Upper lobe of left lung (tissue), 6 donors: Measurements from ENCODE around the gene CDC42BPG. TPM values are rescaled to one million over a fixed set of nuclear protein-coding genes. Genes with fewer than 3 reads are reported as not detected.

Source experiments
- ATAC-seq, 2 donors: fragments of 200-7000 bp; cut with Tn5 transposase; one replicate each; pipeline ENCODE4 v1.9.1; 2022; ENCODE audit warnings: mild to moderate bottlenecking in 2 of 2, moderate library complexity in 2 of 2; ENCODE audit not compliant: low FRiP score in 2 of 2
- DNase-seq, 2 donors: peaks; one replicate each; pipeline ENCODE4 v3.0.0-alpha.2; 2019 to 2020
- H3K27ac ChIP-seq, 4 donors: fragments of 200-600 bp; sonication (generic); one replicate each; pipeline ENCODE4 v1.5.1; 2016 to 2019
- H3K27me3 ChIP-seq, 4 donors: fragments of 200-600 bp; sonication (generic); one replicate each; pipeline ENCODE4 v1.5.1; 2017 to 2019
- H3K36me3 ChIP-seq, 4 donors: fragments of 200-600 bp; sonication (generic); one replicate each; pipeline ENCODE4 v1.5.1; 2016 to 2019
- H3K4me1 ChIP-seq, 4 donors: fragments of 200-600 bp; sonication (generic); one replicate each; pipeline ENCODE4 v1.5.1; 2018 to 2019
- H3K4me3 ChIP-seq, 4 donors: fragments of 200-600 bp; sonication (generic); one replicate each; pipeline ENCODE4 v1.5.1; 2017 to 2019; ENCODE audit warnings: mild to moderate bottlenecking in 2 of 4, moderate library complexity in 1 of 4
- H3K9me3 ChIP-seq, 4 donors: fragments of 200-600 bp; sonication (generic); one replicate each; pipeline ENCODE4 v1.5.1; 2018 to 2019
- EP300 ChIP-seq, 4 donors: sonication (generic); formaldehyde crosslinking; IDR thresholded peaks; one replicate each; pipeline ENCODE4 v1.5.1; 2017; ENCODE audit warnings: antibody characterized with exemption in 4 of 4, control low read depth in 2 of 4
- POLR2A ChIP-seq, 4 donors: fragments of 450-650 bp; IDR thresholded peaks; one replicate each; pipeline ENCODE4 v1.5.1; 2016 to 2017; ENCODE audit warnings: antibody characterized with exemption in 4 of 4, mild to moderate bottlenecking in 2 of 4
- POLR2AphosphoS5 ChIP-seq, 2 donors: sonication (generic); formaldehyde crosslinking; IDR thresholded peaks; one replicate each; pipeline ENCODE4 v1.5.1; 2017; ENCODE audit warnings: antibody characterized with exemption in 2 of 2
- WGBS, 2 donors: methylation state at CpG; one replicate each; pipeline ENCODE4 v1.1.5; 2017 to 2018; 5-methylcytosine and 5-hydroxymethylcytosine counted together
- total RNA-seq, 6 donors: library from RNA; depleted of rRNA in 4 of 6; stranded (reverse); fragments of >200 nt in 4 of 6; gene quantifications; one replicate each; pipeline versions ENCODE4 v1.1.0 to v1.2.1, GENCODE V29; 2016 to 2021
- TF ChIP-seq, protein P1 (sequence below), 6 experiments: fragments of 450-650 bp in 4 of 6; fragments of 200-600 bp in 2 of 6; sonication (generic) in 2 of 6; IDR thresholded peaks; one replicate each; pipeline ENCODE4 v1.5.1; 2016 to 2019; ENCODE audit warnings: antibody characterized with exemption in 6 of 6
- donor health status: DM: no; HTN: no; CAD: no; lungs with moderate emphysema.
- donor health status: DM: no; HTN: yes; CAD: no; lungs with severe emphysema.

CDC42BPG gene
- total RNA-seq, 6 donors from 2014 or later, result 21.6 to 62.4 (median 26.0) TPM

DNA sequence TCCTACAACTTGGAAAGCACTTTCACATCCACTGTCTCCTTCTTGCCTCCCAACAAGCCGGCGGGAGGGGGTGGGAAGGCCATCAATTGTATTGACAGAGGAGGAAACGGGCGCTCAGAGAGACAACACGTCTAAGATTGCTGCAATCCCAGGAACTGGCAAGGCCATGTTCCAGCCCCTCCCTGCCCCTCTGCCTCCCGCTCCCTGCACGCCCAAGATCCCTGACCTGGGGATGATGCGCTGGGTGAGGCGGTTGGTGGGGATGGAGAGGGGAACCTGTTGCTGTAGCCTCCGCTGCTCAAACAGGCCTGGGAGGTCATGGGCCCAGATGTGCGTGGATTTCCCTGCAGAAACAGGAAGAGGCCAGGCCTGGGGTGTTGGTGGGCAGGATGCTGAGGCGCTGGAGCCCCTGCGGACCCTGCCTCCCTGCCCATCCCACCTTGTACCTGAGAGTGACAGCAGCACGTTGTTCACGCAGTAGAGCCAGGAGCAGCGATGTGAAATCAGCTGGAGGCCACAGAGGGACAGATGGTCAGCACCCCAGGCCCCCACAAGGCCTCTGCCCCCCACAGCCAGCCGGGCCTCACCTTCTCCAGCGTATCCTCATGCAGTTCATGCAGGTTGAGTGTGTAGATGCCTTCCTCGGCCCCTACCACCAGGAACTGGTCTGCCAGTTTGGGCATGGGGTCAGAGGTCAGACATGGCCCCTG, 48.3 kb downstream of the CDC42BPG start:
- no peak for DNase-seq
- WGBS, 2 donors, result 70 to 72% methylated on average over 5 to 19 of the region's 19 CpGs
- peaks cover 9 to 39% (median 20%) of the 10 kb centered on the region in 4 donors for H3K4me1 ChIP-seq
- TF ChIP-seq POLR2AphosphoS5 (IDR thresholded peaks at IDR 0.05) (peak in 1 of 2 donors; percentile 2), EP300 (IDR thresholded peaks at IDR 0.05) (no peak), POLR2A (IDR thresholded peaks at IDR 0.05) (no peak)
- TF ChIP-seq, protein P1, sequence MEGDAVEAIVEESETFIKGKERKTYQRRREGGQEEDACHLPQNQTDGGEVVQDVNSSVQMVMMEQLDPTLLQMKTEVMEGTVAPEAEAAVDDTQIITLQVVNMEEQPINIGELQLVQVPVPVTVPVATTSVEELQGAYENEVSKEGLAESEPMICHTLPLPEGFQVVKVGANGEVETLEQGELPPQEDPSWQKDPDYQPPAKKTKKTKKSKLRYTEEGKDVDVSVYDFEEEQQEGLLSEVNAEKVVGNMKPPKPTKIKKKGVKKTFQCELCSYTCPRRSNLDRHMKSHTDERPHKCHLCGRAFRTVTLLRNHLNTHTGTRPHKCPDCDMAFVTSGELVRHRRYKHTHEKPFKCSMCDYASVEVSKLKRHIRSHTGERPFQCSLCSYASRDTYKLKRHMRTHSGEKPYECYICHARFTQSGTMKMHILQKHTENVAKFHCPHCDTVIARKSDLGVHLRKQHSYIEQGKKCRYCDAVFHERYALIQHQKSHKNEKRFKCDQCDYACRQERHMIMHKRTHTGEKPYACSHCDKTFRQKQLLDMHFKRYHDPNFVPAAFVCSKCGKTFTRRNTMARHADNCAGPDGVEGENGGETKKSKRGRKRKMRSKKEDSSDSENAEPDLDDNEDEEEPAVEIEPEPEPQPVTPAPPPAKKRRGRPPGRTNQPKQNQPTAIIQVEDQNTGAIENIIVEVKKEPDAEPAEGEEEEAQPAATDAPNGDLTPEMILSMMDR (IDR thresholded peaks at IDR 0.05), result no peak
- peaks cover 0 to 52% (median 22%) of the 10 kb centered on the region in 4 donors for H3K36me3 ChIP-seq
- H3K27me3 ChIP-seq, result no peaks in the 10 kb centered on the region
- no peaks in the 10 kb centered on the region for H3K9me3 ChIP-seq
- no peak overlapping the region for H3K4me3 ChIP-seq
- ATAC-seq, result no peak
- H3K27ac ChIP-seq, result peak overlapping the region in 3 of 4 donors; percentile 8 to 56 (median 48)

DNA sequence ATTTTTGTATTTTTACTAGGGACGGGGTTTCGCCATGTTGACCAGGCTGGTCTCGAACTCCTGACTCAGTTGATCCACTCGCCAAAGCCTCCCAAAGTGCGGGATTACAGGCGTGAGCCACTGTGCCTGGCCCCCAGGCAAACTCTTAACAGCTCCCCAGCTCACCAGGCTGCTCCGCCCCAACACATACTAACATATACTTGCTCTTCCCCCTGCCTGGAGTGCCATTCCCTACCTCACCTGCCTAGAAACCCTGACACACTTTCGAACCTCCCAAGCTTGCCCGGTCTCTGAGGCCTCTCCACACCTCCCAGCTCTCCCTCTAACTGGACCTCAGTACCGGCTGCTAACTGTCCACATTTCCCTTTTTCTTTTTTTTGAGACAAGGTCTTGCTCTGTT, 49.9 kb downstream of the CDC42BPG start:
- DNase-seq, result no peak
- Histone ChIP-seq H3K36me3 (peaks cover 0 to 67% (median 32%) of the 10 kb centered on the region in 4 donors), H3K27ac (peak overlapping the region in 2 of 4 donors; percentile 27 to 65), H3K4me1 (peaks cover 0 to 25% (median 8%) of the 10 kb centered on the region in 4 donors), H3K9me3 (no peaks in the 10 kb centered on the region), H3K4me3 (no peak overlapping the region), H3K27me3 (no peaks in the 10 kb centered on the region)
- TF ChIP-seq POLR2AphosphoS5 (IDR thresholded peaks at IDR 0.05) (no peak), EP300 (IDR thresholded peaks at IDR 0.05) (no peak), POLR2A (IDR thresholded peaks at IDR 0.05) (no peak)
- TF ChIP-seq, protein P1 (IDR thresholded peaks at IDR 0.05), result no peak
- 95 to 96% methylated on average over 10 of the region's 10 CpGs for WGBS, 2 donors
- no peak for ATAC-seq

DNA sequence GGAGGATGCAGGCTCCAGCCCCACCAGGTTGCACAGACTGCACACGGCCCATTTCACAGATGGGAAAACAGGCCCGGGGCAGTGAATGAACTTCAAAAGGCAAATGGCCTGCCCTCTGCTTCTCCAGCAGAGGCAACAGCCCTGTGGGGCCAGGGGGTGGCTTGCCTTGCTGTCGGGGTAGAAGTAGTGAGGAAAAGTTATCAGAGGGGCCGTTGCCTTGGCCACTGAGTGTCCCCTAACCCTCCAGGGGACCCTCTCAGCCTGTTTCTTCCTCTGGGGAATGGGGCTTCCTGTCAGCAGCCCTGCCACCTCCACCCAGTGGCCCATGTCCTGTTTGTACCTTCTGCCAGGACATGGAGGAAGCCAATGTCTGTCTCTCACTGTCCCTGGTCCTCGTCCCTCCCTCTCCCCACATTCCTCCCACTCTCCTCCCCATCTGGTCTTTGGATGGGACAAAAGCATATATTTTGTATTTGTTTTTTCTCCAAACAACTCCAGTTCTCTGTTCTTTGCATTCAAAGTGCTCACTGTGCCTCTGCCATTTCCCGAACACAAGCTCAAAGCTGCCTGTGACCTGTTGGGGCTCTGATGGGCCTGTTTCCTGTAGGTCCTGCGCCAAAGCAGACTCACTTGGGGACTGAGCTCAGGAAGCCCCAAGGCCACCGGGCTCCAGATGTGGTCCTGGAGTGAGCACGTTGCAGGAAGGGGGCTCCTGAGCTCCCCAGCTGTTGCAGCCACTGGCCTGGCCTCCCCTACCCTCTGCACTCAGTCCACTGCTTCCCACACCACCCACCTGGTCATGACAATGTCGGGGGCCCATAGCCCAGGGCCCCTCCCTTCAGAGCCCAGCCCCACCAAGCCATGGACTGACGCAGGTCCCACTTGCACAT, 50.9 kb downstream of the CDC42BPG start:
- H3K27ac ChIP-seq, result peak overlapping the region in 2 of 4 donors; percentile 65
- peaks cover 0 to 67% (median 41%) of the 10 kb centered on the region in 4 donors for H3K36me3 ChIP-seq
- peaks cover 0 to 17% (median 5%) of the 10 kb centered on the region in 4 donors for H3K4me1 ChIP-seq
- no peaks in the 10 kb centered on the region for H3K27me3 ChIP-seq
- TF ChIP-seq EP300 (IDR thresholded peaks at IDR 0.05), result no peak
- TF ChIP-seq POLR2AphosphoS5 (IDR thresholded peaks at IDR 0.05), result no peak
- TF ChIP-seq, protein P1 (IDR thresholded peaks at IDR 0.05), result no peak
- no peak for TF ChIP-seq POLR2A (IDR thresholded peaks at IDR 0.05)
- H3K9me3 ChIP-seq, result no peaks in the 10 kb centered on the region
- DNase-seq (no peak), ATAC-seq (no peak)
- WGBS, 2 donors, result 55 to 57% methylated on average over 9 to 10 of the region's 11 CpGs
- H3K4me3 ChIP-seq, result no peak overlapping the region

DNA sequence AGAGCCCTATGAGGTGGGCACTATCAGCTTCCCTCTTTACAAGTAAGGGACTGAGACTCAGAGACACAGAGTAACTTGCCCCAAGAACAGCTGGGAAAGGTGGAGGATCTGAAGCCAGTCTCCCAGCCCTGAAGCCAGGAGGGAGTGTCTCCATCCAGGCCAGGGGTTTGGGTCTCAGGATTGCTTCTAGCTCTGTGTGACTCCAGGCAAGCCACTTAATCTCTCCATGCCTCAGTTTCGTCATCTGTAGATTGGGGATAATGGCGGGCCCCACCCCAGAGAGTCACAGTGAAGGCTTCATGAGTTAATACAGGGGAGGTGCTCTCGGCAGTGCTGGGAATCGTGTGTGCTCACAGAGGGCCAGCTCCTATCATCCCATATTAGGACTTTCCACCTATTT, 52.0 kb downstream of the CDC42BPG start:
- 93 to 100% methylated on average over 4 of the region's 4 CpGs for WGBS, 2 donors
- Histone ChIP-seq H3K27ac (peak overlapping the region in 1 of 4 donors; percentile 65), H3K27me3 (no peaks in the 10 kb centered on the region), H3K4me1 (peaks cover 0 to 25% (median 7%) of the 10 kb centered on the region in 4 donors), H3K4me3 (no peak overlapping the region), H3K36me3 (peaks cover 0 to 71% (median 45%) of the 10 kb centered on the region in 4 donors), H3K9me3 (no peaks in the 10 kb centered on the region)
- DNase-seq, result no peak
- no peak for ATAC-seq
- no peak for TF ChIP-seq EP300 (IDR thresholded peaks at IDR 0.05)
- TF ChIP-seq POLR2AphosphoS5 (IDR thresholded peaks at IDR 0.05), result no peak
- no peak for TF ChIP-seq POLR2A (IDR thresholded peaks at IDR 0.05)
- TF ChIP-seq, protein P1 (IDR thresholded peaks at IDR 0.05), result no peak
